CD4-positive, alpha-beta T cell (primary cell): ENCODE results near the gene ANKZF1. TPM values are rescaled to one million over a fixed set of nuclear protein-coding genes. Genes with fewer than 3 reads are reported as not detected.

Source experiments
- ATAC-seq: fragments of 200-7000 bp; cut with Tn5 transposase; one replicate; pipeline ENCODE4 v1.10.0; 2022; ENCODE audit warnings: mild to moderate bottlenecking; ENCODE audit not compliant: poor library complexity
- CTCF ChIA-PET: fragments of 350-600 bp; sonication (Branson Sonifier 250); formaldehyde crosslinking; loops from one replicate; lab custom pipeline; 2021; ENCODE audit warnings: antibody characterized with exemption, inconsistent platforms; lab: Charles Lee
- POLR2A ChIA-PET: fragments of 350-600 bp; sonication (Branson Sonifier 250); formaldehyde crosslinking; loops from one replicate; lab custom pipeline; 2021; ENCODE audit warnings: antibody characterized with exemption, inconsistent platforms; lab: Charles Lee
- DNase-seq, 14 experiments: peaks; one replicate each; pipeline ENCODE4 v3.0.0-alpha.2; 2013 to 2020; ENCODE audit warnings: mixed read lengths in 2 of 14
- H3K27ac ChIP-seq, 2 donors: one replicate each; pipeline versions ENCODE4 v1.5.1 to v1.7.0; 2013; ENCODE audit warnings: low read length in 2 of 2, low read depth in 1 of 2, mild to moderate bottlenecking in 1 of 2
- H3K27me3 ChIP-seq, 2 experiments: 1 replicate in 1 of 2; 2 replicates in 1 of 2; pipeline versions ENCODE4 v1.6.1 to v1.7.0; 2013; ENCODE audit warnings: low read length in 2 of 2, control low read depth in 1 of 2, mild to moderate bottlenecking in 1 of 2, moderate library complexity in 1 of 2; ENCODE audit not compliant: insufficient read depth in 2 of 2, control insufficient read depth in 1 of 2
- H3K36me3 ChIP-seq: one replicate; pipeline ENCODE4 v1.6.1; 2013; ENCODE audit warnings: low read length, control low read depth; ENCODE audit not compliant: insufficient read depth
- H3K4me1 ChIP-seq: one replicate; pipeline ENCODE4 v1.6.1; 2013; ENCODE audit warnings: low read length, control low read depth; ENCODE audit not compliant: insufficient read depth
- H3K4me3 ChIP-seq: one replicate; pipeline ENCODE4 v1.5.1; 2013; ENCODE audit warnings: mild to moderate bottlenecking, low read length, moderate library complexity
- H3K9me3 ChIP-seq, 2 experiments: 1 replicate in 1 of 2; 2 replicates in 1 of 2; pipeline versions ENCODE4 v1.6.1 to v1.7.0; 2013; ENCODE audit warnings: low read length in 2 of 2, mild to moderate bottlenecking in 2 of 2, control low read depth in 1 of 2, moderate library complexity in 1 of 2; ENCODE audit not compliant: control insufficient read depth in 1 of 2, insufficient read depth in 1 of 2
- H3K27ac Mint-ChIP-seq: one replicate; pipeline ENCODE4 v1.8.0; 2020; ENCODE audit warnings: mixed read lengths
- H3K27me3 Mint-ChIP-seq: one replicate; pipeline ENCODE4 v1.8.0; 2021; ENCODE audit warnings: mixed read lengths
- H3K36me3 Mint-ChIP-seq: one replicate; pipeline ENCODE4 v1.8.0; 2021; ENCODE audit warnings: low read depth, mixed read lengths
- H3K4me1 Mint-ChIP-seq: one replicate; pipeline ENCODE4 v1.8.0; 2021; ENCODE audit warnings: low read depth, mixed read lengths
- H3K4me3 Mint-ChIP-seq: one replicate; pipeline ENCODE4 v1.8.0; 2020; ENCODE audit warnings: mild to moderate bottlenecking, mixed read lengths
- H3K9me3 Mint-ChIP-seq: one replicate; pipeline ENCODE4 v1.8.0; 2020; ENCODE audit warnings: mixed read lengths
- CTCF ChIP-seq: fragments of 200-600 bp; IDR thresholded peaks from one replicate; pipeline ENCODE4 v1.8.0; 2022; ENCODE audit warnings: antibody characterized with exemption, mild to moderate bottlenecking
- intact Hi-C, 2 experiments: fragments of 100-400 bp; cut with DNase I in 1 of 2; cut with micrococcal nuclease in 1 of 2; formaldehyde crosslinking; loops; one replicate each; pipeline versions ENCODE4 v1.15.1 to v1.9.0; 2023 to 2025; cut with DNase I, micrococcal nuclease
- total RNA-seq, 174 experiments: library from RNA in 2 of 174; stranded (reverse) in 2 of 174; gene quantifications; one replicate each; pipeline ENCODE4 v1.2.3 and lab custom pipeline; 2021 to 2026

The ANKZF1 gene
- total RNA-seq, 2 experiments from 2014 or later = 128 to 135 TPM

GRCh38 chr2:219210196-219210885 is 19.3 kb upstream of the ANKZF1 start:
- DNase-seq (peak in 1 of 14 experiments; percentile 20), ATAC-seq (no peak)
- no peaks in the 10 kb centered on the region for H3K27me3 Mint-ChIP-seq
- Histone ChIP-seq H3K36me3 (peaks cover 21% of the 10 kb centered on the region), H3K27ac (peak overlapping the region in 1 of 2 donors; percentile 28), H3K27me3 (no peaks in the 10 kb centered on the region), H3K4me1 (peaks cover 53% of the 10 kb centered on the region), H3K4me3 (no peak overlapping the region), H3K9me3 (no peaks in the 10 kb centered on the region)
- ChIA-PET POLR2A (interaction anchor here (4.8 kb wide), 1 partner anchor 35 kb away, joined by 139 read pairs; the partner anchor contains the start of genes CNPPD1 and RETREG2), CTCF (no interaction called here)
- peaks cover 30% of the 10 kb centered on the region for H3K36me3 Mint-ChIP-seq
- peak overlapping the region; percentile 30 for H3K4me3 Mint-ChIP-seq
- peak overlapping the region; percentile 93 for H3K27ac Mint-ChIP-seq
- intact Hi-C loops = loop anchor here in 1 of 2 experiments (5.0 kb wide), 1 partner anchor 153 kb away; no protein-coding TSS in a partner anchor
- H3K4me1 Mint-ChIP-seq = peaks cover 47% of the 10 kb centered on the region
- no peak for TF ChIP-seq CTCF
- H3K9me3 Mint-ChIP-seq = no peaks in the 10 kb centered on the region

- ATAC-seq (no peak), DNase-seq (peak in 1 of 14 experiments; percentile 20)
- peaks cover 30% of the 10 kb centered on the region for H3K36me3 Mint-ChIP-seq
- Histone ChIP-seq H3K27ac (peak overlapping the region in 1 of 2 donors; percentile 5), H3K4me1 (peaks cover 50% of the 10 kb centered on the region), H3K27me3 (no peaks in the 10 kb centered on the region), H3K36me3 (peaks cover 21% of the 10 kb centered on the region), H3K4me3 (peak overlapping the region; percentile 15), H3K9me3 (no peaks in the 10 kb centered on the region)
- intact Hi-C loops = loop anchor here (1.0 to 5.0 kb wide), 5 partner anchors 34 to 154 kb away; partner anchors contain the start of genes NHEJ1 (in 2 of the 2) and CNPPD1 (in 1 of the 2)
- TF ChIP-seq CTCF = no peak
- peak overlapping the region; percentile 62 for H3K4me3 Mint-ChIP-seq
- H3K9me3 Mint-ChIP-seq = no peaks in the 10 kb centered on the region
- ChIA-PET CTCF (interaction anchor here (0.6 to 2.9 kb wide), 17 partner anchors 10 to 822 kb away, joined by 3 to 32 read pairs (median 6); partner anchors contain the start of genes CNPPD1, NHEJ1 and TUBA4A), POLR2A (interaction anchor here (0.5 to 1.9 kb wide), 14 partner anchors 10 to 518 kb away, joined by 3 to 39 read pairs (median 4); partner anchors contain the start of genes ANKZF1, ATG9A, CNPPD1 and DNAJB2)
- no peaks in the 10 kb centered on the region for H3K27me3 Mint-ChIP-seq
- peak overlapping the region; percentile 91 for H3K27ac Mint-ChIP-seq
- H3K4me1 Mint-ChIP-seq = peaks cover 46% of the 10 kb centered on the region
These were observed 18.7 kb upstream of the ANKZF1 start for GRCh38 chr2:219210886-219211362.

GRCh38 chr2:219213026-219213415 is 16.6 kb upstream of the ANKZF1 start:
- no peaks in the 10 kb centered on the region for H3K9me3 Mint-ChIP-seq
- no peaks in the 10 kb centered on the region for H3K27me3 Mint-ChIP-seq
- no peak overlapping the region for H3K27ac Mint-ChIP-seq
- no peak for TF ChIP-seq CTCF
- H3K4me3 ChIP-seq = no peak overlapping the region
- H3K27ac ChIP-seq = no peak overlapping the region
- H3K4me1 ChIP-seq = peaks cover 43% of the 10 kb centered on the region
- ChIA-PET CTCF (interaction anchor here (2.9 kb wide), 1 partner anchor 82 kb away, joined by 17 read pairs; no protein-coding TSS in a partner anchor), POLR2A (interaction anchor here (0.6 kb wide), 1 partner anchor 17 kb away, joined by 3 read pairs; no protein-coding TSS in a partner anchor)
- no peak for DNase-seq
- peaks cover 17% of the 10 kb centered on the region for H3K36me3 ChIP-seq
- ATAC-seq = no peak
- no peaks in the 10 kb centered on the region for H3K27me3 ChIP-seq
- no peaks in the 10 kb centered on the region for H3K9me3 ChIP-seq
- H3K4me3 Mint-ChIP-seq = no peak overlapping the region
- peaks cover 37% of the 10 kb centered on the region for H3K4me1 Mint-ChIP-seq
- intact Hi-C loops = loop anchor here in 1 of 2 experiments (5.0 kb wide), 1 partner anchor 156 kb away; no protein-coding TSS in a partner anchor
- peaks cover 31% of the 10 kb centered on the region for H3K36me3 Mint-ChIP-seq
